Kidney (tissue), 14 donors: ENCODE data around the gene SIK3. TPM values are rescaled to one million over a fixed set of nuclear protein-coding genes. Genes with fewer than 3 reads are reported as not detected.

ENCODE experiments used
- DNase-seq, 5 donors: peaks; one replicate each; pipeline ENCODE4 v3.0.0-alpha.2; 2013 to 2020
- FAIRE-seq: peaks from 2 replicates; lab custom pipeline; 2012; peaks lifted over from hg19 to GRCh38; lab: Jason Lieb, UNC
- H3K27ac ChIP-seq, 2 donors: one replicate each; pipeline ENCODE4 v1.7.0; 2013; ENCODE audit warnings: low read depth in 2 of 2, low read length in 2 of 2, inconsistent platforms in 1 of 2
- H3K27me3 ChIP-seq: one replicate; pipeline ENCODE4 v1.7.1; 2013; ENCODE audit warnings: low read length, inconsistent platforms; ENCODE audit not compliant: control insufficient read depth, insufficient read depth
- H3K36me3 ChIP-seq, 3 donors: one replicate each; pipeline versions ENCODE4 v1.7.0 to v1.7.1; 2013; ENCODE audit warnings: low read length in 3 of 3, control low read depth in 1 of 3, inconsistent platforms in 1 of 3; ENCODE audit not compliant: insufficient read depth in 3 of 3, control insufficient read depth in 2 of 3
- H3K4me1 ChIP-seq, 3 donors: one replicate each; pipeline versions ENCODE4 v1.7.0 to v1.7.1; 2013; ENCODE audit warnings: low read length in 3 of 3, inconsistent platforms in 1 of 3, low read depth in 1 of 3; ENCODE audit not compliant: control insufficient read depth in 2 of 3, insufficient read depth in 2 of 3
- H3K4me3 ChIP-seq, 3 donors: one replicate each; pipeline versions ENCODE4 v1.7.0 to v1.8.1; 2013; ENCODE audit warnings: low read length in 3 of 3, control low read depth in 1 of 3, inconsistent platforms in 1 of 3
- H3K9ac ChIP-seq, 3 donors: one replicate each; pipeline versions ENCODE4 v1.7.0 to v1.7.1; 2013; ENCODE audit warnings: low read length in 3 of 3, control low read depth in 1 of 3, inconsistent platforms in 1 of 3
- H3K9me3 ChIP-seq, 3 donors: one replicate each; pipeline versions ENCODE4 v1.7.0 to v1.7.1; 2013; ENCODE audit warnings: low read length in 3 of 3, control low read depth in 1 of 3, inconsistent platforms in 1 of 3; ENCODE audit not compliant: control insufficient read depth in 2 of 3, insufficient read depth in 1 of 3
- CTCF ChIP-seq: IDR thresholded peaks from 3 replicates; pipeline ENCODE4 v1.5.1; 2012; ENCODE audit warnings: mild to moderate bottlenecking, moderate library complexity, borderline replicate concordance; ENCODE audit not compliant: insufficient read depth; ENCODE audit errors: extremely low read depth
- intact Hi-C: fragments of 100-400 bp; cut with DNase I; formaldehyde crosslinking; loops from one replicate; pipeline ENCODE4 v1.11.1; 2022
- polyA plus RNA-seq: library from polyadenylated mRNA; stranded (reverse); fragments of 350-450 nt; fragmentation: Illumina TruSeq; extraction: RNeasy Lipid Tissue Mini Kit (QIAGEN cat#74804); gene quantifications from one replicate; pipeline ENCODE4 v1.2.3, GENCODE V29; 2014; ENCODE audit warnings: low read depth, low replicate concordance; ENCODE audit not compliant: insufficient read depth
- total RNA-seq: library from RNA; stranded (reverse); fragmentation: NEBNext Ultra II Directional; extraction: Animal tissue kit (Norgen Biotek cat#: 25700); gene quantifications from one replicate; pipeline ENCODE4 v1.2.1, GENCODE V29; 2021
- donor health status: control.
- donor health status: control.
- donor health status: control.
- donor health status: control.
- donor health status: control.
- donor health status: DM: yes; HTN: yes; CAD: no.
- donor health status: Normal renal cell carcinoma (clear cell type).

SIK3 gene
- total and polyA plus RNA-seq, 2 donors from 2014 or later: 12.3 to 50.7 TPM

- H3K36me3 ChIP-seq: no peaks in the 10 kb centered on the region
- H3K9me3 ChIP-seq: no peaks in the 10 kb centered on the region
- no peak overlapping the region for H3K9ac ChIP-seq
- no peak overlapping the region for H3K27ac ChIP-seq
- H3K4me1 ChIP-seq: peaks cover 0 to 14% (median 13%) of the 10 kb centered on the region in 3 donors
- H3K4me3 ChIP-seq: no peak overlapping the region
- DNase-seq (no peak), FAIRE-seq (no peak)
- no peaks in the 10 kb centered on the region for H3K27me3 ChIP-seq
- no peak for TF ChIP-seq CTCF
- intact Hi-C loops: no loop called here
These were observed 8.5 kb downstream of the SIK3 start for GRCh38 chr11:117089685-117090084.

- no peaks in the 10 kb centered on the region for H3K27me3 ChIP-seq
- FAIRE-seq (no peak), DNase-seq (no peak)
- TF ChIP-seq CTCF: no peak
- no peaks in the 10 kb centered on the region for H3K36me3 ChIP-seq
- H3K4me1 ChIP-seq: peaks cover 0 to 14% (median 6%) of the 10 kb centered on the region in 3 donors
- no peaks in the 10 kb centered on the region for H3K9me3 ChIP-seq
- H3K4me3 ChIP-seq: no peak overlapping the region
- intact Hi-C loops: no loop called here
- no peak overlapping the region for H3K27ac ChIP-seq
- H3K9ac ChIP-seq: no peak overlapping the region
These were observed 10.8 kb downstream of the SIK3 start for GRCh38 chr11:117087446-117087845.

GRCh38 chr11:117084992-117085391 lies 13.2 kb downstream of the SIK3 start:
- peaks cover 0 to 8% (median 0%) of the 10 kb centered on the region in 3 donors for H3K4me1 ChIP-seq
- FAIRE-seq: no peak
- no peak for TF ChIP-seq CTCF

More at GRCh38 chr11:117084992-117085391, 13.2 kb downstream of the SIK3 start:
- no peak overlapping the region for H3K27ac ChIP-seq
- no peak for DNase-seq
- H3K36me3 ChIP-seq: no peaks in the 10 kb centered on the region
- H3K9ac ChIP-seq: no peak overlapping the region
- H3K9me3 ChIP-seq: no peaks in the 10 kb centered on the region
- intact Hi-C loops: no loop called here
- no peak overlapping the region for H3K4me3 ChIP-seq
- no peaks in the 10 kb centered on the region for H3K27me3 ChIP-seq
